GM18951 (cell line): Measurements from ENCODE around the gene RPL35.

Experiments used
- POLR2A ChIP-seq: IDR thresholded peaks from 4 replicates; pipeline ENCODE4 v1.6.1; 2011; ENCODE audit warnings: mild to moderate bottlenecking; ENCODE audit not compliant: insufficient read length, insufficient read depth; ENCODE audit errors: extremely low read depth
- in situ Hi-C: fragments of 300-500 bp; cut with MboI; formaldehyde crosslinking; loops from one replicate; pipeline ENCODE4 v1.12.0; 2022; ENCODE audit warnings: low sequenced_read_pairs, mixed read lengths, inconsistent platforms; ENCODE audit not compliant: unreplicated experiment

RPL35 gene

DNA sequence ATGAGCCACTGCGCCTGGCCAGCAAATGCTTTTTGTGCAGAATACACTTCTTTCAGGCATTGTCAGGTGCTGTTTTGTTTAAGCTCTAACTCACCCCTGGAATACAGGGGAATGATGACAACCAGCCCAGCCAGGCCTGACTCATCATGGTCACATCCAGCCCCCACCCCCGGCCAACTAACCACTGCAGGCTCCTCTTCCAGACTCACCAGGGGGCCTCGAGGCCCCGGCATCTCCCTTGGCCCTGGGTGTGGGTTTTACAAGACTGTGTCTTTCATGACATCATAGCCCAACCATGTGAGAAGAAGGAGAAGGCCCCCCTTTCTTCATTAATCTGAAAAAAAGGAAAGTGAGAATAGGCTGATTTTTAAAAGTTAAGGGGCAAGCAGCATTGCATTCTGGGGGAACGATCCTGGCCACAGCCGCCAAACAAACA is 49.3 kb downstream of the RPL35 start:
- in situ Hi-C loops: no loop called here

DNA sequence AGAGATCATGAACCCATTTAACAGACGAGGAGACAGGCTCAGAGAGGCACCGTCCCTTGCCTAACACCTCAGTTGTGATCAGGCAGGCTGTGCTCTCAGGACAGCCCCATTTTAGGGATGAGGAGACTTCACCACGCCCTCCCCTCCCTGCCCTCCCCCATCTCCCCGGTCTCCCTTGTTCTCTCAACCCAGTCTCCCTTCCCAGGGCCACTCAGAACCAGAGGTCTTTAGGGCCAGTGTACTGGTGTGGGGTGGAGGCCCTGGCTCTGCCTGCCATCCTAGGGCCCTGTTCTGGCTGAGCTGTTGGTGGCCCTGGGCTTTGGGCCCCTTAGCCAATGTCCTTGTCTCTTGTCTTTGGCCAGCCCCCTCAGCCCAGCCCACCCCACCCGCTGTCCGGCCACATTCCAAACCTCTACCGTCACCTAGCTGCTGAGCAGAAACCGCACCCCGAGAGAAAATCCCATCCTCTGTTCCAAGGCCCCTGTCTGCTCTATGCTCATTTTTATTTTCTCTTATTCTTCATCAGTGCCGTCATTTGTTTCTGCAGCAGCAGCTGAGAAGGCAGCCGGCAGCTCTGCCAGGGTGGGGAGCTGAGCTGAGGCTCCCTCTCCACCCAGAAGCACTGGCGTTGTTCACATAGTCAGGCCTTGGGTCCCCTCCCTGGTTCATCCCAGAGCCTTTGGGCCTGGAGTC is 50.9 kb downstream of the RPL35 start:
- in situ Hi-C loops: no loop called here
- TF ChIP-seq POLR2A: no peak

More for the DNA sequence above, 49.3 kb downstream of the RPL35 start:
- TF ChIP-seq POLR2A: no peak

DNA sequence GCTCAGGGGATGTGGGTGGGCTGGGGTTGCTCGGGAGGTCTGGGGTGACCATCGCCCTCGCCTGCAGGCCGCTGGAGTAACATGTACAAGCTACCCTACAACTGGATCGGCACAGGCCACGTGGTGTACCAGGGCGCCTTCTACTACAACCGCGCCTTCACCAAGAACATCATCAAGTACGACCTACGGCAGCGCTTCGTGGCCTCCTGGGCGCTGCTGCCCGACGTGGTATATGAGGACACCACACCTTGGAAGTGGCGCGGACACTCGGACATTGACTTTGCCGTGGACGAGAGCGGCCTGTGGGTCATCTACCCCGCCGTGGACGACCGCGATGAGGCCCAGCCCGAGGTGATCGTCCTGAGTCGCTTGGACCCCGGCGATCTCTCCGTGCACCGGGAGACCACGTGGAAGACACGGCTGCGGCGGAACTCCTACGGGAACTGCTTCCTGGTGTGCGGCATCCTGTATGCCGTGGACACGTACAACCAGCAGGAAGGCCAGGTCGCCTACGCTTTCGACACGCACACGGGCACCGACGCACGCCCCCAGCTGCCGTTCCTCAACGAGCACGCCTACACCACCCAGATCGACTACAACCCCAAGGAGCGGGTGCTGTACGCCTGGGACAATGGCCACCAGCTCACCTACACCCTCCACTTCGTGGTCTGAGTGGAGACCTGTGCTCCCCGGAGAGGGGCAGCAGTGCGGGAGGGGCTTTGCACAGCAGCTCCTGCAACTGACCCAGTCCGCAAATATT is 51.8 kb downstream of the RPL35 start:
- TF ChIP-seq POLR2A: no peak
- in situ Hi-C loops: no loop called here

- no peak for TF ChIP-seq POLR2A
- in situ Hi-C loops: no loop called here
Measured at GRCh38 chr9:124809211-124809610, 52.5 kb downstream of the RPL35 start.

DNA sequence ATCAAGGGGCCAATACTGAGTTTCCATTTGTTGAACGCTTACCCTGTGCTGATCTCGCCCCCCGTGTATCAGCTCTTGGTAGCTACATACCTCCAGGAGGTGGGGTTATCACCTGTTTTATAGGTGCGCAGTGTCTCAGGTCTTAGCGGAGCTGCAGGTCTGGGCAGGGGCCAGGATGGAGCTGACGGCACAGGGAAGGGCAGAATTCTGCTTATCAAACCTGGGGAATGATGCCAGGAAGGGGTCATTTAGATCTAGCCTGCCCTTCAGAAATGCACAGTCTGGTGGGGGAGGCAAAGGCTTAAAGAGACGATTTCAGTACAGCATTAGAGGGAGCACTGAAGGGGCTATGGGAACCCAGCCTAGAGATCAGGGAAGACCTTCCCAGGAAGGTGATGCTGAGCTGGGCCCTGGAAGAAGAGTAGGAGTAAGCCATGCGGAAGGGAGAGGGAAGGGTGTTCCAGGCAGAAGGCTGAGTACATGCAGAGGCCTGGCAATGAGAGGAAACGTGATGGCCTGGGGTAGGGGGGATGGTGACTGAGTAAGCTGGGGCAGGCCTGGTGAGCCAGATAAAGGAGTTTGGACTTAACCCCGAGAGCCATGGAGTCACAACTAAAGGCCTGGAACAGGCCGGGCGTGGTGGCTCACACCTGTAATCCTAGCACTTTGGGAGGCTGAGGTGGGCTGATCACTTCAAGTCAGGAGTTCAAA is 53.4 kb downstream of the RPL35 start:
- in situ Hi-C loops: no loop called here

More for the DNA sequence above, 53.4 kb downstream of the RPL35 start:
- TF ChIP-seq POLR2A: no peak
